NAMALWA (cell line): ENCODE measurements around the gene TAS2R9.
"Not testable (repeated sequence)": the region's sequence is repeated elsewhere in the genome, so short reads cannot be mapped to it uniquely, and the experiment has no call there.

ENCODE experiments used
- DNase-seq: peaks from one replicate; pipeline ENCODE4 v3.0.0-alpha.2; 2015; ENCODE audit warnings: low spot score

TAS2R9 gene, protein sequence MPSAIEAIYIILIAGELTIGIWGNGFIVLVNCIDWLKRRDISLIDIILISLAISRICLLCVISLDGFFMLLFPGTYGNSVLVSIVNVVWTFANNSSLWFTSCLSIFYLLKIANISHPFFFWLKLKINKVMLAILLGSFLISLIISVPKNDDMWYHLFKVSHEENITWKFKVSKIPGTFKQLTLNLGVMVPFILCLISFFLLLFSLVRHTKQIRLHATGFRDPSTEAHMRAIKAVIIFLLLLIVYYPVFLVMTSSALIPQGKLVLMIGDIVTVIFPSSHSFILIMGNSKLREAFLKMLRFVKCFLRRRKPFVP

GRCh38 chr12:10810068-10810467 lies at the start of gene TAS2R9:
Gene TAS2R9, minus strand, starts transcription at chr12:10810168. Its CDS starts 93 bp downstream, at chr12:10810075.
- DNase-seq, result no peak

DNA sequence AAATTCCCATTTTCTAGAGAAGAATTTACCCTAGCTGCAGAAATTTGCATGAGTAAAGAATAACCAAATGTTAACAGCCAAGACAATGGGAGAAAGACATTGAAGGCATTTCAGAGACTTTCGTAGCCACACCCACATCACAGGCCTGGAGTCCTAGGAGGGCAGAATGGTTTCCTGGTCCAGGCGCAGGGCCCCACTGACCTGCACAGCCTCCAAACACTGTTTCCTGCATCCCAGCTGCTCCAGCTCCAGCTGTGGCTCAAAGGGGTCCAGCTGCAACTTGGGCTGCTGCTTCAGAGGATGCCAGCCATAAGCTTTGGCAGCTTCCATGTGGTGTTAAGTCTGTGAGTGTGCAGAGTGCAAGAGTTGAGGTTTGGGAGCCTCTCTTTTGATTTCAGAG lies 45.8 kb upstream of the TAS2R9 start:
- no peak for DNase-seq

GRCh38 chr12:10853776-10854175 lies 43.8 kb upstream of the TAS2R9 start:
- DNase-seq, result no peak

- no peak for DNase-seq
Measured at GRCh38 chr12:10851243-10851858, 41.4 kb upstream of the TAS2R9 start.

GRCh38 chr12:10849425-10849878 lies 39.5 kb upstream of the TAS2R9 start, which contains the start of gene PRR4:
Gene PRR4, minus strand, starts transcription at chr12:10849475. Its CDS starts 38 bp downstream, at chr12:10849437.
- no peak for DNase-seq

DNA sequence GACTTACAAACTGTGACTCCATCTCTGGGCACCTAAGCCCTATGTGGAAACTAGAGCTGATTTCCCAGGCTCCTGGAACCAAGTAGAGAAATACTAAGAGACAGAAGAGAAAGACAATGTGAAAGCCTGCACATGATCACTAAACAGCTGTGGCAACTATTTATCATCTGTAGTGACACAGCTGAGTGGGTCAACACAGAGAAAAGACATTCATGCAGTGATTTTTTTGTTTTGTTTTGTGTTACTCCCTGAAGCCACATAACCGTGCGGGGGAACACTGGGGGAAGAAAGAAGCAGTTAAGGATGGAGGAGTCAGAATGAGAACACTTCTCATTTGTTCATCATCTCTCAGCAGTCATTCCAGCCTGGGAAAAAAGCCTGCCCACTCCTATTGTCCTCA lies 37.8 kb upstream of the TAS2R9 start:
- no peak for DNase-seq

- no peak for DNase-seq
Measured at GRCh38 chr12:10842862-10843261, 32.9 kb upstream of the TAS2R9 start.

GRCh38 chr12:10838461-10838860 lies 28.5 kb upstream of the TAS2R9 start:
- no peak for DNase-seq

- no peak for DNase-seq
Measured at GRCh38 chr12:10829994-10830393, 20.0 kb upstream of the TAS2R9 start.

- DNase-seq, result no peak
Measured at GRCh38 chr12:10826258-10826657, 16.3 kb upstream of the TAS2R9 start, which contains the start of gene TAS2R10. Gene TAS2R10, minus strand, starts transcription at chr12:10826358. Its CDS starts 89 bp downstream, at chr12:10826269.

- no peak for DNase-seq
Measured at GRCh38 chr12:10824957-10825356, 15.0 kb upstream of the TAS2R9 start.

GRCh38 chr12:10811883-10812536 lies 2.0 kb upstream of the TAS2R9 start:
- DNase-seq, result no peak

GRCh38 chr12:10807186-10807585 lies 2.8 kb downstream of the TAS2R9 start, which contains the start of gene TAS2R8:
Gene TAS2R8, minus strand, starts transcription at chr12:10807286. Its CDS starts 306 bp downstream, at chr12:10806980.
- no peak for DNase-seq

- no peak for DNase-seq
Measured at GRCh38 chr12:10802587-10802986, 7.4 kb downstream of the TAS2R9 start, which contains the start of gene TAS2R7. Gene TAS2R7, minus strand, starts transcription at chr12:10802627. Its CDS starts 57 bp downstream, at chr12:10802570.

- no peak for DNase-seq
Measured at GRCh38 chr12:10801741-10802140, 8.2 kb downstream of the TAS2R9 start.

DNA sequence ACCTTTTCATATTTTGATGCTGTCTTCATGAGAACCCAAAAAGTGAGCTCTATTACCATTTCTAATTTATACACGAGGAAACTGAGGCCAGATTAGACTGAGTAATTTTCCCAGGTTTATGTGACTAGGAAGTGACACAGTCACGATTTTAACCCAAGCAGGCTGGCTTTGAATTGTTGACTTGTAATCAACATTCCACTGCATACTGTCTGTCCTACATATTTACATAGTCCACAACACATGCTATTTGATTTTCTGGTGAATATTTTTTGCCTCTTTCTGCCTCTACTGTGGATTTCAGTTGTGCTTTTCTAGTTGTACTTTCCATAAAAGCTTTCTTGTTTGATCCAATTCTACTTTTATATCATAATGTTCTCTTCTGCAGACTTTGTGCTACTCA lies 15.7 kb downstream of the TAS2R9 start:
- no peak for DNase-seq

GRCh38 chr12:10791769-10792168 lies 18.2 kb downstream of the TAS2R9 start:
- not testable (repeated sequence) for DNase-seq

DNA sequence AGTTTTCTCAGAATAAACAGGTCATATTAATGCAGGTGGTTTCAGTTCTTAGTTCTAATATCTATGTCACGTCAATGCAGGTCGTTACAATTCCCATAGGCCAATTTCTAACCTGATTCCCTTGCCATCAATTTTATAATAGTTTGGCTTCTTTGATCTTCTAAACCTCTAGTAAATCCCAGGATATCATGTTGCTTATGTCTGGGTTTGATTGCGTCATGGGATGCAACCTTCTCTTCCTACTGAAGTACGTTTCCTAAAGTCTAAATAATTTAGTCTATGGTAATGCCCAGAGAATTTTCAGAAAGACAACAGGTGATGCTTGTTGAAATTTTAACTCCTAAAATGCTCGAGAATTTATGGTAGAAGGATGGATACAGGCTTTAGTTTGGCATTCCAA lies 26.7 kb downstream of the TAS2R9 start:
- DNase-seq, result no peak

DNA sequence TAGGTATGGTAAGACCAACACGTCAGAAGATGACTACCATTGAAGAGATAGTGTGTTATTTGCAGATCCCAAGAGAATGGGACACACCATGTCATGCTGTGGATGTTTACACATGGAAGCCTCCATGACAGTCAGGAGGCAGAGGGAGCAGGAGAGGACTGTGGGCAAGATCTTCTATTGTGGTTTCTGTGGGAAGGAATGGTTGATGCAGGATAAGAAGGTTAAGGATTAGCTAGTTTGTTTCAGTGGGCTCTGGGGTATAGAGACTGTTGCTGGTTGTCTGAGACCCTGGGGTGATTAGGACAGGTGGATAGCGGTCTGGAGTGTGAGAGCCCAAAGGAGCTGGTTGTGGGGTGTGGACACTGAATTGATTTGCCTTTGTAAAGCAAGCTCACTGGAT lies 30.9 kb downstream of the TAS2R9 start:
- DNase-seq, result no peak

DNA sequence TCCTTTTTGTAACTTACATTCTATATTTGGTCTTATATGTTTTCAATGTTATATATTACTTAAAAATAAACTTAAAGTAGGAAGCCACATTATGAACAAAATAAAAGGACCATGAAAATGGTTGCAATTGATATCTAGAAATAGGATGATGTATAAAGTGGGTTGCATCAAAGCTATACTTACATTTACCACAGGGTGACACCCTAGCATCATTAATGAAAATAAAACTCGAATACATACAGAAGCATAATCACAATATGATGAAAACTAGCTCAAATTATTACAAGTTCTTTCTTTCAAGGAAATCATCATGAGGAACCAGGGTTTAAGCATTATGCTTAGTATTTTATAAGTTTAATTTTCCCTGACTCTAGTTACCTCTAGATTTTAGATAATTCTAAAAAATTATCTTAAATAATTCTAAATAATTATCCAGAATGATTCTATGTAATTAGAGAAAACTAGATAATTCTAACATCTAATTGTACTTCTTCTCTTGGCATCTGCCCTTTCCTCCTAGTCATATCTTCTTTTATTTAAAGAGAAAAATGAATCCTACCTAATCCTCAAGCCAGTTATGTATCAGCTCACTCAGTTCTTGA lies 38.7 kb downstream of the TAS2R9 start:
- peak; percentile 78 for DNase-seq

DNA sequence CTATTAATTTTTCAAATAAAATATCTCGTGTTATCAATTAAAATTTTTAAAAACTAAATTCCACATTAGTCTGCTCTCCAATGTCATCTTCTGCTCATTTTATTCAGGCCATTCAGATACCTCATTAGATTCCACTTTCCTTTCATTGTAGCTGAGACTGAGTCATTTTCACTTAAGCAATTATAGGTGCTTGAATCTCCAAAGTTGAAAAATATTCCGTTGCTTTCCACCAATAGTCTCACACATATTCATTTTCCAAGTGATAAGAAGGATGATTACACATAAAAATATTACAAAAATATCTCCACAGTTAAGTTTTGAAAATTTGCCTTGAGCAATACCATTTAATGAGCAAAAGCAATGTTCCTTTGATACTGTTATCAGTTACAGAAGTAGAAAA lies 50.3 kb downstream of the TAS2R9 start:
- DNase-seq, result no peak
